Upper lobe of left lung (tissue), 4 donors: ENCODE results near the gene WNK2.

Experiments used
- POLR2A ChIP-seq, 4 donors: fragments of 450-650 bp; IDR thresholded peaks; one replicate each; pipeline ENCODE4 v1.5.1; 2016 to 2017; ENCODE audit warnings: antibody characterized with exemption in 4 of 4, mild to moderate bottlenecking in 2 of 4
- TF ChIP-seq, protein P1 (sequence below), 6 experiments: fragments of 450-650 bp in 4 of 6; fragments of 200-600 bp in 2 of 6; sonication (generic) in 2 of 6; IDR thresholded peaks; one replicate each; pipeline ENCODE4 v1.5.1; 2016 to 2019; ENCODE audit warnings: antibody characterized with exemption in 6 of 6

DNA sequence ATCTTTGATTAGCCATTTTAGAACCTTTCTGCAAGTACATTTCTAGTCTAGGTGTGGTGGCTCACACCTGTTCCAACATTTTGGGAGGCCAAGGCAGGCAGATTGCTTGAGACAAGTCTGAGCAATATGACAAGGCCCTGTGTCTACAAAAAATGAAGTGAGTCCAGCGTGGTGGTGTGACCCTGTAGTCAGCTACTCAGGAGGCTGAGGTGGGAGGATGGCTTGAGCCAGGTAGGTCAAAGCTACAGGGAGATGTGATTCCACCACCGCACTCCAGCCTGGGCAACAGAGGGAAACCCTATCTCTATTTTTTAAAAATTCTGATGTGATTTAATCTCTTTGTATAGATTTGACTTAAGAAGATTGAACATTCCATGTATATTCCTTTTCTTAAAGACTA, 171.9 kb downstream of the WNK2 start:
- TF ChIP-seq POLR2A (IDR thresholded peaks at IDR 0.05) = no peak
- TF ChIP-seq, protein P1, sequence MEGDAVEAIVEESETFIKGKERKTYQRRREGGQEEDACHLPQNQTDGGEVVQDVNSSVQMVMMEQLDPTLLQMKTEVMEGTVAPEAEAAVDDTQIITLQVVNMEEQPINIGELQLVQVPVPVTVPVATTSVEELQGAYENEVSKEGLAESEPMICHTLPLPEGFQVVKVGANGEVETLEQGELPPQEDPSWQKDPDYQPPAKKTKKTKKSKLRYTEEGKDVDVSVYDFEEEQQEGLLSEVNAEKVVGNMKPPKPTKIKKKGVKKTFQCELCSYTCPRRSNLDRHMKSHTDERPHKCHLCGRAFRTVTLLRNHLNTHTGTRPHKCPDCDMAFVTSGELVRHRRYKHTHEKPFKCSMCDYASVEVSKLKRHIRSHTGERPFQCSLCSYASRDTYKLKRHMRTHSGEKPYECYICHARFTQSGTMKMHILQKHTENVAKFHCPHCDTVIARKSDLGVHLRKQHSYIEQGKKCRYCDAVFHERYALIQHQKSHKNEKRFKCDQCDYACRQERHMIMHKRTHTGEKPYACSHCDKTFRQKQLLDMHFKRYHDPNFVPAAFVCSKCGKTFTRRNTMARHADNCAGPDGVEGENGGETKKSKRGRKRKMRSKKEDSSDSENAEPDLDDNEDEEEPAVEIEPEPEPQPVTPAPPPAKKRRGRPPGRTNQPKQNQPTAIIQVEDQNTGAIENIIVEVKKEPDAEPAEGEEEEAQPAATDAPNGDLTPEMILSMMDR (IDR thresholded peaks at IDR 0.05) = no peak
